Tibial nerve (tissue), 3 donors: ENCODE measurements around the gene LBHD2.

ENCODE experiments used
- CTCF ChIP-seq, 5 experiments: fragments of 200-600 bp in 3 of 5; fragments of 450-650 bp in 2 of 5; sonication (generic) in 3 of 5; IDR thresholded peaks; one replicate each; pipeline ENCODE4 v1.5.1; 2016 to 2019; ENCODE audit warnings: antibody characterized with exemption in 5 of 5, mild to moderate bottlenecking in 3 of 5, moderate library complexity in 2 of 5
- POLR2A ChIP-seq, 2 donors: fragments of 450-650 bp; IDR thresholded peaks; one replicate each; pipeline ENCODE4 v1.6.1; 2017; ENCODE audit warnings: antibody characterized with exemption in 2 of 2, mild to moderate bottlenecking in 2 of 2, moderate library complexity in 2 of 2

- TF ChIP-seq POLR2A (IDR thresholded peaks at IDR 0.05) (peak in 1 of 2 donors; percentile 16), CTCF (IDR thresholded peaks at IDR 0.05) (no peak)
These were observed 47.0 kb downstream of the LBHD2 start for GRCh38 chr14:103130965-103131364.
